Measurements from ENCODE around the gene SENP5. TPM values are rescaled to one million over a fixed set of nuclear protein-coding genes. Genes with fewer than 3 reads are reported as not detected.

SENP5 gene
- total and polyA plus RNA-seq, 2 of the 8 experiments (the other 6 are each of a cell fraction or from before 2014, with no cell fraction given), result 6.7 to 27.3 TPM

- TF ChIP-seq NANOG (IDR thresholded peaks at IDR 0.05; ENCODE audit: insufficient read depth, low read depth, low read length, poor library complexity, severe bottlenecking) (no peak), NRF1 (IDR thresholded peaks at IDR 0.05; ENCODE audit: low read depth, low read length) (no peak), CBX5 (IDR thresholded peaks at IDR 0.05; ENCODE audit: low read depth, low read length) (no peak), MAX (IDR thresholded peaks at IDR 0.05) (peak; percentile 65), PHF8 (conservative IDR thresholded peaks at IDR 0.05; ENCODE audit: low read depth, low read length) (no peak), E2F6 (IDR thresholded peaks at IDR 0.05) (peak; percentile 78), EZH2 (IDR thresholded peaks at IDR 0.05; ENCODE audit: low read depth, low read length, severe bottlenecking) (peak; percentile 59), RBBP5 (IDR thresholded peaks at IDR 0.05; ENCODE audit: borderline replicate concordance, low read depth, low read length) (no peak), CREB1 (IDR thresholded peaks at IDR 0.05) (0 out of 2 replicates have a peak, but pooled peaks have one; percentile 39)
Measured at GRCh38 chr3:196969660-196970546, 102.2 kb downstream of the SENP5 start (continued).
